Parathyroid adenoma (tissue), 2 donors: ENCODE data around the gene DOCK8.

Source experiments
- H2AFZ ChIP-seq: fragments of 300-600 bp; sonication (generic); one replicate; pipeline ENCODE4 v1.7.0; 2017; ENCODE audit warnings: antibody characterized with exemption, mild to moderate bottlenecking
- H3K27ac ChIP-seq: fragments of 300-600 bp; sonication (generic); one replicate; pipeline ENCODE4 v1.7.0; 2017
- H3K27me3 ChIP-seq: fragments of 300-600 bp; sonication (generic); one replicate; pipeline ENCODE4 v1.7.0; 2017; ENCODE audit warnings: low read length; ENCODE audit not compliant: control insufficient read depth, insufficient read depth
- H3K36me3 ChIP-seq: fragments of 300-600 bp; sonication (generic); one replicate; pipeline ENCODE4 v1.7.0; 2017; ENCODE audit warnings: low read length; ENCODE audit not compliant: control insufficient read depth, insufficient read depth
- H3K4me1 ChIP-seq: fragments of 300-600 bp; sonication (generic); one replicate; pipeline ENCODE4 v1.7.0; 2017; ENCODE audit warnings: control low read depth
- H3K4me2 ChIP-seq: fragments of 300-600 bp; sonication (generic); one replicate; pipeline ENCODE4 v1.7.0; 2017; ENCODE audit warnings: low read length
- H3K4me3 ChIP-seq: fragments of 300-600 bp; sonication (generic); one replicate; pipeline ENCODE4 v1.7.0; 2017; ENCODE audit warnings: low read depth, low read length
- H3K79me2 ChIP-seq: fragments of 300-600 bp; sonication (generic); one replicate; pipeline ENCODE4 v1.7.0; 2017; ENCODE audit warnings: control low read depth
- H3K9ac ChIP-seq: fragments of 300-600 bp; sonication (generic); one replicate; pipeline ENCODE4 v1.7.0; 2017; ENCODE audit warnings: mild to moderate bottlenecking
- H3K9me3 ChIP-seq: fragments of 300-600 bp; sonication (generic); one replicate; pipeline ENCODE4 v1.7.0; 2017; ENCODE audit warnings: low read length; ENCODE audit not compliant: control insufficient read depth
- TF ChIP-seq, protein P1 (sequence below): fragments of 300-600 bp; sonication (generic); IDR thresholded peaks from one replicate; pipeline ENCODE4 v1.7.0; 2017; ENCODE audit warnings: antibody characterized with exemption, mild to moderate bottlenecking
- donor health status: primary hyperparathyroidism.

Gene DOCK8

DNA sequence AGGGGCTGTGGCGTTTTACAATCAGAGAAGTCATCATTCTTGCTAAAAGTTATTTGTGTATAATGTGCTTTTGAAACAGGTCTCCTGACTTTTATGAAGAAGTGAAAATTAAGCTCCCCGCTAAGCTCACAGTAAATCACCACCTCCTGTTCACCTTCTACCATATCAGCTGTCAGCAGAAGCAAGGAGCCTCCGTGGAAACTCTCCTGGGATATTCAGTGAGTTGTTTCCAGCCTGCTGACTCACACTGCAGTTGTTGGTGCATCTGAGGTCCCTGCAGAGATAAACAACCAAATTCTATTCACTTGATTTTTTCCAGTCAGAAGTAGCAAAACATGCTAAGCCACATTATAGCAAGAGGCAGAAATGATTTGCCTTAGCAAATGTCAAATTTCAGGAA lies 156.7 kb downstream of the DOCK8 start:
- Histone ChIP-seq H2AFZ (no peak overlapping the region), H3K4me1 (no peaks in the 10 kb centered on the region), H3K79me2 (no peaks in the 10 kb centered on the region), H3K36me3 (no peaks in the 10 kb centered on the region), H3K27me3 (no peaks in the 10 kb centered on the region), H3K9me3 (no peaks in the 10 kb centered on the region), H3K27ac (no peak overlapping the region), H3K4me2 (no peak overlapping the region), H3K4me3 (no peak overlapping the region), H3K9ac (no peak overlapping the region)
- TF ChIP-seq, protein P1, sequence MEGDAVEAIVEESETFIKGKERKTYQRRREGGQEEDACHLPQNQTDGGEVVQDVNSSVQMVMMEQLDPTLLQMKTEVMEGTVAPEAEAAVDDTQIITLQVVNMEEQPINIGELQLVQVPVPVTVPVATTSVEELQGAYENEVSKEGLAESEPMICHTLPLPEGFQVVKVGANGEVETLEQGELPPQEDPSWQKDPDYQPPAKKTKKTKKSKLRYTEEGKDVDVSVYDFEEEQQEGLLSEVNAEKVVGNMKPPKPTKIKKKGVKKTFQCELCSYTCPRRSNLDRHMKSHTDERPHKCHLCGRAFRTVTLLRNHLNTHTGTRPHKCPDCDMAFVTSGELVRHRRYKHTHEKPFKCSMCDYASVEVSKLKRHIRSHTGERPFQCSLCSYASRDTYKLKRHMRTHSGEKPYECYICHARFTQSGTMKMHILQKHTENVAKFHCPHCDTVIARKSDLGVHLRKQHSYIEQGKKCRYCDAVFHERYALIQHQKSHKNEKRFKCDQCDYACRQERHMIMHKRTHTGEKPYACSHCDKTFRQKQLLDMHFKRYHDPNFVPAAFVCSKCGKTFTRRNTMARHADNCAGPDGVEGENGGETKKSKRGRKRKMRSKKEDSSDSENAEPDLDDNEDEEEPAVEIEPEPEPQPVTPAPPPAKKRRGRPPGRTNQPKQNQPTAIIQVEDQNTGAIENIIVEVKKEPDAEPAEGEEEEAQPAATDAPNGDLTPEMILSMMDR: no peak

DNA sequence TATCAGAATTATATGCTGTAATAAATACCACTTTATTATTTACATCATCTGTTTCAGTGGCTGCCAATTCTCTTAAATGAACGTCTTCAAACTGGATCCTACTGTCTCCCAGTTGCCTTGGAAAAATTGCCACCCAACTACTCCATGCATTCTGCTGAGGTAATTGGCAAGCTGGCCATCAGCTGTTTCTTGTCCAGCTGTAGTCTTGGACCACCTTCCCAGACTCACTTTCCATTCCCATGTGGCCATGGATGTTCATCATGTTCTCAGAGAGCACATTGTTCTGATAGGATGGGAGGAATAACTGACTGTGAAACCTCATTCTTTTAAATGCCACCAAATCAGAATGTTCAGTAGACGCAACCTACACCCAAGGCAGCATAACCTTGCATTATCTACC lies 157.5 kb downstream of the DOCK8 start:
- Histone ChIP-seq H3K36me3 (no peaks in the 10 kb centered on the region), H3K4me1 (no peaks in the 10 kb centered on the region), H3K27ac (no peak overlapping the region), H3K79me2 (no peaks in the 10 kb centered on the region), H3K9me3 (no peaks in the 10 kb centered on the region), H3K4me2 (no peak overlapping the region), H3K9ac (no peak overlapping the region), H3K4me3 (no peak overlapping the region), H2AFZ (no peak overlapping the region), H3K27me3 (no peaks in the 10 kb centered on the region)
- TF ChIP-seq, protein P1: no peak

DNA sequence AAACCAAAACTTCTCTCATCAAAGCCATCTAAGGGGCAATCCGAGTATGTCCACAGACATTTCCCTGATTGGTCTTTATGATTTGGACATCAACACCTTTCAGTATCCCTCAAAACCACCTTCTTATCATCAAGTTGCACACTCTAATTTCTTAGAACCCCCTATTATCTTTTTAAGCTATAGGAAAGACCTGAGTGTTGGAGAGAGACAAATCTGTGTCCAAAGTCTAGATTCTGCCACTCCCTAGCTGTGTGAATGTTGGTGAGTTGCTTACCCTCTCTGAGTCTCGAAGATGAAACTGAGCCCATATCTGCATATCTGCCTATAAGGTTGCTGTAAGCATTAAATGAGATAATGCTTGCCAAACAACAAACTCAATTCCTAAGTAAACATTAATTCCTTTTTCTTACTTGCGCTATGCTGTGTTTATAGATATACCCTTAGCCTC lies 159.1 kb downstream of the DOCK8 start:
- H3K27me3 ChIP-seq: no peaks in the 10 kb centered on the region
- no peak overlapping the region for H3K27ac ChIP-seq
- H3K36me3 ChIP-seq: no peaks in the 10 kb centered on the region
- TF ChIP-seq, protein P1: no peak
- H2AFZ ChIP-seq: no peak overlapping the region
- no peak overlapping the region for H3K9ac ChIP-seq
- no peak overlapping the region for H3K4me2 ChIP-seq
- no peaks in the 10 kb centered on the region for H3K9me3 ChIP-seq
- no peak overlapping the region for H3K4me3 ChIP-seq
- H3K4me1 ChIP-seq: no peaks in the 10 kb centered on the region
- no peaks in the 10 kb centered on the region for H3K79me2 ChIP-seq

GRCh38 chr9:374736-375135 lies 160.1 kb downstream of the DOCK8 start:
- no peaks in the 10 kb centered on the region for H3K9me3 ChIP-seq
- H3K36me3 ChIP-seq: no peaks in the 10 kb centered on the region
- no peak overlapping the region for H2AFZ ChIP-seq
- H3K9ac ChIP-seq: no peak overlapping the region
- no peak overlapping the region for H3K4me3 ChIP-seq
- no peaks in the 10 kb centered on the region for H3K4me1 ChIP-seq
- H3K27me3 ChIP-seq: no peaks in the 10 kb centered on the region
- no peak overlapping the region for H3K27ac ChIP-seq
- TF ChIP-seq, protein P1: no peak
- no peaks in the 10 kb centered on the region for H3K79me2 ChIP-seq
- no peak overlapping the region for H3K4me2 ChIP-seq

DNA sequence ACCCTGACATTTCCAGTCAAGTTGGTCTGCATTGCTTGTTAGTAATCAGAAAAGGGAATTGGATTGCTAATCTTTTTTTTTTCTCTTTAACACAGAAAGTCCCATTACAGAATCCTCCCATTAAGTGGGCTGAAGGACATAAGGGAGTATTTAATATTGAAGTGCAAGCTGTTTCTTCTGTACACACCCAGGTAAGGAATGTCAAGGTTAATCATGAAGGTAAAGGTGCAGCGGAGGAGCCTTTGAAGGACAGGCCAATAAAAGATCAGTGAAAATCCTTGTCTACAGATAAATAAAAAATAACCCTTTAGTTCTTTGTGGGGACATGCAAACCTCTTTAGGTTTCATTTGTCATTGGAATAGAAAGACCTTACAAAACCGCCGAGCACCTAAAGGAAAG lies 161.4 kb downstream of the DOCK8 start:
- Histone ChIP-seq H3K36me3 (no peaks in the 10 kb centered on the region), H3K4me1 (no peaks in the 10 kb centered on the region)

More for the DNA sequence above, 161.4 kb downstream of the DOCK8 start:
- Histone ChIP-seq H3K9ac (no peak overlapping the region), H3K9me3 (no peaks in the 10 kb centered on the region), H3K27me3 (no peaks in the 10 kb centered on the region), H3K27ac (no peak overlapping the region), H3K4me3 (no peak overlapping the region), H2AFZ (no peak overlapping the region), H3K4me2 (no peak overlapping the region), H3K79me2 (no peaks in the 10 kb centered on the region)
- TF ChIP-seq, protein P1: no peak
